ENCODE results near the gene C3orf85.

Gene C3orf85

GRCh38 chr3:109154979-109155378 is 18.5 kb downstream of the C3orf85 start:
- no peak for DNase-seq

DNA sequence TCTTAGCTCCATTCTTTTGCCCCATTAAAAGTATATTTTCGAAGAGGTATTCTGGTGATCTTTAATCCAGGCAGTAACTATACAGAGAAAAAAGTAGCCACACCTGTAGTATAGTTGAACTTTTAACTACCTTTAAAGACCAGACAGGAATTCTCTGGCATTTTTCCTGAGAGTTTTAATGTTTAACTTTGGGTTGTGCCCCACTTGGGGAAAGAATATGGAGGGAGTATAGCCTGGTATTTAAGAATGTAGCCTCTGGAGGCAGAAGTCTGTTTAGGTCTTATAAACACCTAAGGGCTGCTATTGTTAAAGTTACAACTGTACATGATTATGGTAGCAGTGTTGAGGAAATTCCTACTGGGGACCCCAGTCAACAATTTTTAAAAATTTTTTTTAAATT is 19.3 kb downstream of the C3orf85 start:
- DNase-seq, result no peak

DNA sequence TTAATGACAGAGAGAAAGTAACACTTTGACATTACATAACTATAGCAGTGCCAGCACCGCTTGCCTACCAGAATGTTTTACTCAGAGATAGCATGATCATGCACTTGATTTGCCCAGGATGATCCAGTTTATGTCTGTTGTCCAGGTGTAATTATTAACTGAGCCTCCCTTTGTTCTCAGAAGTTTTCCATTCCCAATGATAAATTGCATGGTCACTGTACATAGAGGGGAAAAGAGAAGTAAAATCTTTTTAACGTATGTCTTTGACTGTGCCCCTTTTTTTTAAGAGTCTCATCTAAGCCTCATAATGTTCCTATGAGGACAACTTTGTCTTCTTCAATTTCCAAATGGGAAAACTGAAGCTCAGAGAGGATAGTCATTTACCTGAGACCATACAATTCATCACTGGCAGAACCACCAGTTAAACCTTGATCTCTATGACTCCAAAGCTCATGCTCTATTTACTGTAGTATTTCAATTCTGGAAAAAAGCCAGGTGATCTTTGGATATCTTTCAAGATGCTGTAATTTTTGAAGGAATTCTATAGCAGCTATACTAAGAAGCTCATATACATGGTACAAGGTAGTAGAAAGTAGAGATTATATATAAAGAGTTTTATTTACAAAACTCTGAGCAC is 25.1 kb downstream of the C3orf85 start:
- no peak for DNase-seq

DNA sequence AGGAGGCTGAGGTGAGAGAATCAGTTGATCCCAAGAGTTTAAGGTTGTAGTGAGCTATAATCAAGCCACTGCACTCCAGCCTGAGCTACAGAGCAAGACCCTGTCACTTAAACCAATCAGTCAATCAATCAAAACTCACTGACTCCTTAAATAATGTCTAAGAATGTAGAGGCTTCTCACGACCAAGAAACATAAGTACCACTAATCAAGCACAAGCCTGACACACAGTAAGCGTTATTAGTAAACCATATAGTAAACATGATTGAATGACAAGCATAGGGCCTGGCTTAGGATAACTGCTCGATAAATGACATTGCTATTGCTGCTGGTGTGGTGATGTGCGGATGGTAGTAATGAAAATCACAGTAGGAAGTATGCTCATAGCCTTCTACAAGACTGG is 29.4 kb downstream of the C3orf85 start:
- no peak for DNase-seq

DNA sequence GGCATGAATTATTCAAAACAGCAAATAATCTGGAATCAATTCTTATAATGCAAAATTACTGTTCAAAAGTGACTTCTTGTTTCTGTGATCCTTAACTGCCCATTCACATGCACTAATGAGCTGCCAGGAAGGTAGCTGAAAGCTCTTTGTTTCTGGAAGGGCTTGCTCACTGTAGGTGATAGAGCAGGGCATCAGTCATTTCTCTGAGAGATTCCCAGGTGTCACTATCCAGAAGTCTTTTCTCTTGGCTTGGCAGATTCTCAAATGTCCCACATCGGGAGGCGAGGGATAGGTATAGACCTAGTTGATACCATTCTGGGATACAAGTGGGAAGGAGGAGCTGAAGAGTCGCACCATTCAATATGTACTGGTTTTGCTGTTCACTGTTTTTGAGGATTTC is 35.0 kb downstream of the C3orf85 start:
- no peak for DNase-seq

DNA sequence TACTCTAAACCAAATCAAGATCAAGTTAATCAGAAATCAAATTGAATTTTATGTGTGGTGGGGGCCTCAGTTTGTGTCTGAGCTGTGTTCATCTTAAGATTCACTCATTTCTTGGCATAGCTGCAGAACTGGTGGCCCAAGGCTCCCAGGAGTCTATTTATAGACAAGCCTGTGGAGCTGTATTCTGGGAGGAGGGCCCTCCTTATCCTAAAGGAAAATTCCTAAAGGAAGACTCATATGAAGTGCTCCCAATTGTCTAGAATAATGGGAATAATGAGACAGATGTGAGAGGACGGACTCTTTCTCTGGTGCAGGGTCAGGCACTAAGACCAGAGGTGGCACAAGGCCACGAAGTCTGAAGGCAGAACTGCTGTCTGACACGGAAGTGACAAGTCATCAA is 38.9 kb downstream of the C3orf85 start:
- no peak for DNase-seq

DNA sequence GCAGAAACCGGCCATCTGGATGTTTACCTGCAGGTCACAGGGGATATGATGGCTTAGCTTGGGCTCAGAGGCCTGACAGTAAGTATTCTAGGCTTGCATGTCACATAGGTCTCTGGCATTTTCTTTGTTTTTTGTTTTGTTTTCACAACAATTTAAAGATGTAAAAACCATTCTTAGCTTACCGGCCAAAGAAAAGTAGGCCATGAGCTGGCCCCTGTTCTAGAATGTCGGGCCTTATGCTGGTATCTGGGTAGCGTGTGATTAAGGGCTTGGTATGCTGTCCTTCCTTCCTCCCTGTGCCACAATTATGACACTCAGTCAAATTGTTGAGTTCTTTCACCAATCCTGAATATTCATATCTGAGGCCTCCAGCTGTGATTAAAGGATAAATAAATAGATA is 40.2 kb downstream of the C3orf85 start:
- DNase-seq, result no peak

DNA sequence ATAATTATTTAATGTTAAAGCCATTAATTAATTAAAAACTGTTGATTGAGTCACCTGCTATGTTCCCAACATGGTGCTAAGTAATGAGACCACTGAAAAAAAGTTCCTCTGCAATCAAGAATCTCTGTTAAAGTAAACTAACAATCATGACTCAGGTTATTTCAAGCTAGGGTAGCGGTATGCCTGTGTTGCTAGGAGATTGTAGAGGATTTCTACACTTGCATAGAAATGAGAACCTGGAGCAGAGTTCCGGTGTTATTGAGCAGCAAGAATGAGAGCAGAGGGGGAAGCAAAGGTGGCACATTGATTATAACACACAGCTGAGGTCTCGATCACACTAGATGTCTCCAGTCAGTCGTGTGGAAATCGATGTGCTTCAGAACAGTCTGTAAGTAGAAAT is 41.4 kb downstream of the C3orf85 start:
- DNase-seq, result no peak

GRCh38 chr3:109178708-109179107 is 42.2 kb downstream of the C3orf85 start:
- no peak for DNase-seq

- DNase-seq, result no peak
Observed at GRCh38 chr3:109184726-109185125, 48.2 kb downstream of the C3orf85 start.

GRCh38 chr3:109187390-109187789 is 50.9 kb downstream of the C3orf85 start:
- no peak for DNase-seq

GRCh38 chr3:109188741-109189140 is 52.2 kb downstream of the C3orf85 start:
- DNase-seq, result no peak

DNA sequence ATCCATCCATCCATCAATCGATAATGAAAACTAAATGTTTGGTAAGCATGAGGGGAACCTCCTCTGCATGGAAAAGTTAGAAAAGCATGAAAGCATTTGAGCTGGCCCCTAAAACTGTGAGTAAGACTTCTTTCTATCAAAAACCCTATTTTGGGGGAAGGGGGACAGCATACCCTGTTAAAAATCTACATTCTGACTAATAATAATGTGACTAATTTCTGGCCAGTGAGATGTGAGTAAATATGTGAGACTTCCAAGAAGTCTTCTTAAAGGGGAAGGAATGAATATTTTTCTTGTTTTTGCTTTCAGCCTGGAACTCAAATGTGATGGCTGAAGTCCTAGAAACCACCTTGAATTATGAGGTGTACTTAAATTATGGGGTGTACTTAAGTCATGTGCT is 54.9 kb downstream of the C3orf85 start:
- no peak for DNase-seq

GRCh38 chr3:109195815-109196214 is 59.3 kb downstream of the C3orf85 start:
- DNase-seq, result no peak

Data from activated gamma-delta T cell treated with Interleukin-2 at 50 U/mL for 16 hours (primary cell).